GM12891 (cell line): Measurements from ENCODE around the gene IL1RL1.

Experiments used
- PAX5 ChIP-seq: IDR thresholded peaks from 2 replicates; pipeline ENCODE4 v1.6.1; 2011; ENCODE audit warnings: low read length, moderate library complexity, mild to moderate bottlenecking; ENCODE audit not compliant: insufficient read depth, severe bottlenecking
- POLR2A ChIP-seq: IDR thresholded peaks from 2 replicates; pipeline ENCODE4 v1.6.1; 2011; ENCODE audit warnings: low read depth, low read length, control low read depth
- POLR2AphosphoS5 ChIP-seq: IDR thresholded peaks from 2 replicates; pipeline ENCODE4 v1.6.1; 2011; ENCODE audit warnings: low read depth, low read length, control low read depth
- POU2F2 ChIP-seq: IDR thresholded peaks from 2 replicates; pipeline ENCODE4 v1.6.1; 2011; ENCODE audit warnings: low read depth, mild to moderate bottlenecking, control low read depth, low read length, moderate library complexity
- SPI1 ChIP-seq: IDR thresholded peaks from 2 replicates; pipeline ENCODE4 v1.6.1; 2011; ENCODE audit warnings: low read depth, low read length, control low read depth
- TAF1 ChIP-seq: IDR thresholded peaks from 2 replicates; pipeline ENCODE4 v1.6.1; 2011; ENCODE audit warnings: low read depth, low read length, control low read depth

- TF ChIP-seq POLR2A = no peak
- TF ChIP-seq POLR2AphosphoS5 = no peak
- no peak for TF ChIP-seq TAF1
- TF ChIP-seq SPI1 = no peak
- no peak for TF ChIP-seq POU2F2
- TF ChIP-seq PAX5 = no peak
Observed at GRCh38 chr2:102290594-102290993, 20.8 kb upstream of the IL1RL1 start.
